Measurements from ENCODE around the gene ZNF25. TPM values are rescaled to one million over a fixed set of nuclear protein-coding genes. Genes with fewer than 3 reads are reported as not detected.
"Not testable (repeated sequence)": the region's sequence is repeated elsewhere in the genome, so short reads cannot be mapped to it uniquely, and the experiment has no call there.

The ZNF25 gene
- total RNA-seq, 1 donor, result 16.6 TPM

DNA sequence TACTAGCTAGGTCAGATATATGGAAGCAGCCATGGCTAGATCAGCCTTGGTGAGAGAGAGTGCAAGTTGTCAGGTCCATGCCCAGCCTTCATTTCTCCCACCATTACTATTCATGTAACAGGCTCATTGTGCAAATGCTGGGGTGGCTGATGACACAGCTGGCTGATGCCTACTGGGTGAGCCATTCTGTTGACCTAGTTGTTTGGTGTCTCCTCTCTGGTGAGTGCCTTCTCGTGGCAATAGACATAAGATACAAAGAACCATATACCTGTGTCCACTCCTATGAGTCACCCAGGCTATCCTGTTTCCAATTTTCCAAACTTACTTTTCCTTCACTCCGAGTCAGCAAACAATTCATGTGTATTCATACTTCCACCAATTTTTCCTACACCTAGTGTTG is 46.0 kb downstream of the ZNF25 start:
- Histone ChIP-seq H3K27me3 (ENCODE audit: insufficient read depth, low read length) (no peaks in the 10 kb centered on the region), H3K4me1 (ENCODE audit: insufficient read depth, low read length) (no peaks in the 10 kb centered on the region), H3K27ac (ENCODE audit: low read depth, low read length) (no peak overlapping the region), H3K36me3 (ENCODE audit: insufficient read depth, low read length) (no peaks in the 10 kb centered on the region), H3K9me3 (ENCODE audit: low read depth, low read length) (no peaks in the 10 kb centered on the region), H2AFZ (ENCODE audit: low read length) (no peak overlapping the region), H3K79me2 (ENCODE audit: insufficient read depth, low read length) (no peaks in the 10 kb centered on the region), H4K20me1 (ENCODE audit: insufficient read depth, low read length) (no peaks in the 10 kb centered on the region), H3K4me2 (ENCODE audit: insufficient read depth, low read length) (no peak overlapping the region), H3K4me3 (ENCODE audit: insufficient read depth, low read length) (no peak overlapping the region)
- DNase-seq (ENCODE audit: insufficient read length, low spot score, missing footprints), result no peak
- TF ChIP-seq, protein P1, sequence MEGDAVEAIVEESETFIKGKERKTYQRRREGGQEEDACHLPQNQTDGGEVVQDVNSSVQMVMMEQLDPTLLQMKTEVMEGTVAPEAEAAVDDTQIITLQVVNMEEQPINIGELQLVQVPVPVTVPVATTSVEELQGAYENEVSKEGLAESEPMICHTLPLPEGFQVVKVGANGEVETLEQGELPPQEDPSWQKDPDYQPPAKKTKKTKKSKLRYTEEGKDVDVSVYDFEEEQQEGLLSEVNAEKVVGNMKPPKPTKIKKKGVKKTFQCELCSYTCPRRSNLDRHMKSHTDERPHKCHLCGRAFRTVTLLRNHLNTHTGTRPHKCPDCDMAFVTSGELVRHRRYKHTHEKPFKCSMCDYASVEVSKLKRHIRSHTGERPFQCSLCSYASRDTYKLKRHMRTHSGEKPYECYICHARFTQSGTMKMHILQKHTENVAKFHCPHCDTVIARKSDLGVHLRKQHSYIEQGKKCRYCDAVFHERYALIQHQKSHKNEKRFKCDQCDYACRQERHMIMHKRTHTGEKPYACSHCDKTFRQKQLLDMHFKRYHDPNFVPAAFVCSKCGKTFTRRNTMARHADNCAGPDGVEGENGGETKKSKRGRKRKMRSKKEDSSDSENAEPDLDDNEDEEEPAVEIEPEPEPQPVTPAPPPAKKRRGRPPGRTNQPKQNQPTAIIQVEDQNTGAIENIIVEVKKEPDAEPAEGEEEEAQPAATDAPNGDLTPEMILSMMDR (IDR thresholded peaks at IDR 0.05; ENCODE audit: extremely low read depth, low read depth, low read length), result no peak

DNA sequence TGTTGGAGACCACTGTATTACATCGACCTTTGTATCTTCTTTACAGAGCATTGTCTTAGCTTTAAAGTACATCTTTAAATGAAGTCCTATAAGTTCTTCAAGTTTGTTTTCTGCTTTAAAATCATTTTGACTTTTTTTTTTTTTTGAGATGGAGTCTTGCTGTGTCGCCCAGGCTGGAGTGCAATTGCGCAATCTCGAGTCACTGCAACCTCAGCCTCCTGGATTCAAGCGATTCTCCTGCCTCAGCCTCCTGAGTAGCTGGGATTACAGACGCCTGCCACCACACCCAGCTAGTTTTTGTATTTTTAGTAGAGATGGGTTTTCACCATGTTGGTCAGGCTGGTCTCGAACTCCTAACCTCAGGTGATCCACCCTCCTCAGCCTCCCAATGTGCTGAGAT is 68.3 kb downstream of the ZNF25 start:
- not testable (repeated sequence) for H3K27me3 ChIP-seq (ENCODE audit: insufficient read depth, low read length); H3K36me3 ChIP-seq (ENCODE audit: insufficient read depth, low read length); H3K79me2 ChIP-seq (ENCODE audit: insufficient read depth, low read length); H3K4me2 ChIP-seq (ENCODE audit: insufficient read depth, low read length); H3K27ac ChIP-seq (ENCODE audit: low read depth, low read length); DNase-seq (ENCODE audit: insufficient read length, low spot score, missing footprints); H4K20me1 ChIP-seq (ENCODE audit: insufficient read depth, low read length); H3K4me3 ChIP-seq (ENCODE audit: insufficient read depth, low read length); H3K9me3 ChIP-seq (ENCODE audit: low read depth, low read length); H3K4me1 ChIP-seq (ENCODE audit: insufficient read depth, low read length); H2AFZ ChIP-seq (ENCODE audit: low read length)

DNA sequence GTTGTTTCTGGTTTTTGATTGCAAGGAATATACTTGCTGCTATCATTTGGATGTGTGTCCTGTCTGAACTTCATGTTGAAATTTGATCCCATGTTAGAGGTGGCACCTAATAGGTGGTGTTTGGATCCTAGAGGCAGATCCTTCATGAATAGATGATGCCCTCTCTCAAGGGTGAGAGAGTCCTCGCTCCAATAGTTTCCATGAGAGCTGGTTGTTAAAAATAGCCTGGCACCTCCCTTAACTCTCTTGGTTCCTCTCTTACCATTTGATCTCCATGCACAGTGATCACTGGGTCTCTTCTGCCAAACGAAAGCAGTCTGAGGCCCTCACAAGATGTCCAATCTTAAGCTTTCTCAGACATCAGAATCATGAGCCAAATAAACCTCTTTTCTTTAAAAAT is 70.1 kb downstream of the ZNF25 start:
- H3K79me2 ChIP-seq (ENCODE audit: insufficient read depth, low read length), result no peaks in the 10 kb centered on the region
- TF ChIP-seq, protein P1 (IDR thresholded peaks at IDR 0.05; ENCODE audit: extremely low read depth, low read depth, low read length), result no peak
- no peak for DNase-seq (ENCODE audit: insufficient read length, low spot score, missing footprints)
- no peaks in the 10 kb centered on the region for H4K20me1 ChIP-seq (ENCODE audit: insufficient read depth, low read length)
- H3K36me3 ChIP-seq (ENCODE audit: insufficient read depth, low read length), result no peaks in the 10 kb centered on the region
- H3K9me3 ChIP-seq (ENCODE audit: low read depth, low read length), result no peaks in the 10 kb centered on the region
- H3K27ac ChIP-seq (ENCODE audit: low read depth, low read length), result no peak overlapping the region
- no peak overlapping the region for H3K4me3 ChIP-seq (ENCODE audit: insufficient read depth, low read length)
- H3K4me1 ChIP-seq (ENCODE audit: insufficient read depth, low read length), result no peaks in the 10 kb centered on the region
- H2AFZ ChIP-seq (ENCODE audit: low read length), result no peak overlapping the region
- H3K27me3 ChIP-seq (ENCODE audit: insufficient read depth, low read length), result no peaks in the 10 kb centered on the region
- H3K4me2 ChIP-seq (ENCODE audit: insufficient read depth, low read length), result no peak overlapping the region

Small RNAs within 50 kb of the gene (small RNA-seq; reads per million reads assigned to genes)
- not detected for gene RF00019

Other genes starting within 250 kb of the ZNF25 start
- gene ZNF248, start 119.0 kb downstream of the ZNF25 start, total RNA-seq, result 7.6 and 9.1 TPM in 2 replicates
- 26.1 and 29.5 TPM in 2 replicates for gene ZNF33A, start 34.0 kb upstream of the ZNF25 start, total RNA-seq
- gene ZNF37A, start 117.7 kb upstream of the ZNF25 start, total RNA-seq, result 15.6 and 19.4 TPM in 2 replicates

All from osteoblast (primary cell).